ENCODE data around the gene VPREB1.

DNA sequence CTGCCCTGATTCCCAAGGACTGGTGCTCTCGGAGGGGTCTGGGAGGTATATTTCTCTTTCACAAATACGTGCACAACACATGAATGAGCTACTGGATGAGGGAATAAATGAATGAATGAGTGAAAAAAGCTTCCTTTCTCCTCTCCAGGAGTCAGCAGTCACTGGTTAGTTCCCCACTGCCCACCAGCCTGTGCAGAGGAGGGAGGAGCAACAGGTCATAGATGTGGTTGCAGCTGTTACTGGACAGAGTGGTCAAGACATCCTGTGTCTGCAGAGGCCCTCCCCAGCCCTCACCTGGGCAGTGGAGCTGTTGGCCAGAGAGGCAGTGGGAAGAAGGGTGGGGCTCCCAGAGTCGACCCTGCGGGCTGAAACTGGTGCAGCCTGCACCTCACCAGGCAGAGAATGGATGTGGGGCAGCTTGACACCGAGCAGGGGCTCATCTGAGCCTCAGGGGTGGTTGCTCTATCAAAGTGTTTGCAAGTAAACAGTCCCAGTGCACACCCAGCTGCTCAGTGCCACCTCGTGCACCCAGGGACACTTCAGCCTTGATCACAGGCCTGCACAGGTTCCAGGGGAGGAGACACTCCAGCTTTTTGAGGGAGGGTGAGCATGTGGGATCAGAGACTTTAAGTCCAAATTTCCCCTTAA lies 1.4 kb upstream of the VPREB1 start:
- TF ChIP-seq, protein P1, sequence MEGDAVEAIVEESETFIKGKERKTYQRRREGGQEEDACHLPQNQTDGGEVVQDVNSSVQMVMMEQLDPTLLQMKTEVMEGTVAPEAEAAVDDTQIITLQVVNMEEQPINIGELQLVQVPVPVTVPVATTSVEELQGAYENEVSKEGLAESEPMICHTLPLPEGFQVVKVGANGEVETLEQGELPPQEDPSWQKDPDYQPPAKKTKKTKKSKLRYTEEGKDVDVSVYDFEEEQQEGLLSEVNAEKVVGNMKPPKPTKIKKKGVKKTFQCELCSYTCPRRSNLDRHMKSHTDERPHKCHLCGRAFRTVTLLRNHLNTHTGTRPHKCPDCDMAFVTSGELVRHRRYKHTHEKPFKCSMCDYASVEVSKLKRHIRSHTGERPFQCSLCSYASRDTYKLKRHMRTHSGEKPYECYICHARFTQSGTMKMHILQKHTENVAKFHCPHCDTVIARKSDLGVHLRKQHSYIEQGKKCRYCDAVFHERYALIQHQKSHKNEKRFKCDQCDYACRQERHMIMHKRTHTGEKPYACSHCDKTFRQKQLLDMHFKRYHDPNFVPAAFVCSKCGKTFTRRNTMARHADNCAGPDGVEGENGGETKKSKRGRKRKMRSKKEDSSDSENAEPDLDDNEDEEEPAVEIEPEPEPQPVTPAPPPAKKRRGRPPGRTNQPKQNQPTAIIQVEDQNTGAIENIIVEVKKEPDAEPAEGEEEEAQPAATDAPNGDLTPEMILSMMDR (IDR thresholded peaks at IDR 0.05): no peak
- no peak for TF ChIP-seq EZH2 (IDR thresholded peaks at IDR 0.05)

Data from neural progenitor cell (in vitro differentiated cells).